Hepatocyte (in vitro differentiated cells): ENCODE data around the gene SMIM34.
"Not testable (repeated sequence)": the region's sequence is repeated elsewhere in the genome, so short reads cannot be mapped to it uniquely, and the experiment has no call there.

Experiments used
- EZH2 ChIP-seq: fragments of 200-600 bp; sonication (generic); IDR thresholded peaks from 2 replicates; pipeline ENCODE4 v1.6.1; 2016; ENCODE audit warnings: antibody characterized with exemption, mild to moderate bottlenecking, borderline replicate concordance
- TF ChIP-seq, protein P1 (sequence below): fragments of 200-600 bp; sonication (generic); IDR thresholded peaks from 2 replicates; pipeline ENCODE4 v1.5.1; 2016; ENCODE audit warnings: antibody characterized with exemption, mild to moderate bottlenecking; ENCODE audit not compliant: poor library complexity

DNA sequence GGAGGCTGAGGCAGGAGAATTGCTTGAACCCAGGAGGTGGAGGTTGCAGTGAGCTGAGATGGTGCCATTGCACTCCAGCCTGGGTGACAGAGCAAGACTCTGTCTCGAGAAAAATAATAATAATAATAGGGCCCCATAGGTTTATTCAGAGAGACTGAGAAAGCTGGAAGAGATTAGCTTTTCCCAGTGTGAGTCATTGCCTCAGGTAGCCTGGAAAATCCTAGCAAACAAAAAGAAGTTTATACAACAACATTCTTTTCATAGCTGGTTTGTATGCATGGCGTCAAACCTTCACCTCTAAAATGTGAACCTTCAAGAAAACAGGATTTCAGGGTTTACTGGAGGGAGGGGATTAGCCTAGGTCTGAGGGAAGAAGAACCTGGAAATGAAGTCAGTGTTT is 40.6 kb downstream of the SMIM34 start:
- TF ChIP-seq, protein P1, sequence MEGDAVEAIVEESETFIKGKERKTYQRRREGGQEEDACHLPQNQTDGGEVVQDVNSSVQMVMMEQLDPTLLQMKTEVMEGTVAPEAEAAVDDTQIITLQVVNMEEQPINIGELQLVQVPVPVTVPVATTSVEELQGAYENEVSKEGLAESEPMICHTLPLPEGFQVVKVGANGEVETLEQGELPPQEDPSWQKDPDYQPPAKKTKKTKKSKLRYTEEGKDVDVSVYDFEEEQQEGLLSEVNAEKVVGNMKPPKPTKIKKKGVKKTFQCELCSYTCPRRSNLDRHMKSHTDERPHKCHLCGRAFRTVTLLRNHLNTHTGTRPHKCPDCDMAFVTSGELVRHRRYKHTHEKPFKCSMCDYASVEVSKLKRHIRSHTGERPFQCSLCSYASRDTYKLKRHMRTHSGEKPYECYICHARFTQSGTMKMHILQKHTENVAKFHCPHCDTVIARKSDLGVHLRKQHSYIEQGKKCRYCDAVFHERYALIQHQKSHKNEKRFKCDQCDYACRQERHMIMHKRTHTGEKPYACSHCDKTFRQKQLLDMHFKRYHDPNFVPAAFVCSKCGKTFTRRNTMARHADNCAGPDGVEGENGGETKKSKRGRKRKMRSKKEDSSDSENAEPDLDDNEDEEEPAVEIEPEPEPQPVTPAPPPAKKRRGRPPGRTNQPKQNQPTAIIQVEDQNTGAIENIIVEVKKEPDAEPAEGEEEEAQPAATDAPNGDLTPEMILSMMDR: not testable (repeated sequence)
- not testable (repeated sequence) for TF ChIP-seq EZH2
